ENCODE results near the gene OR2T11.
"Not testable (repeated sequence)": the region's sequence is repeated elsewhere in the genome, so short reads cannot be mapped to it uniquely, and the experiment has no call there.

DNA sequence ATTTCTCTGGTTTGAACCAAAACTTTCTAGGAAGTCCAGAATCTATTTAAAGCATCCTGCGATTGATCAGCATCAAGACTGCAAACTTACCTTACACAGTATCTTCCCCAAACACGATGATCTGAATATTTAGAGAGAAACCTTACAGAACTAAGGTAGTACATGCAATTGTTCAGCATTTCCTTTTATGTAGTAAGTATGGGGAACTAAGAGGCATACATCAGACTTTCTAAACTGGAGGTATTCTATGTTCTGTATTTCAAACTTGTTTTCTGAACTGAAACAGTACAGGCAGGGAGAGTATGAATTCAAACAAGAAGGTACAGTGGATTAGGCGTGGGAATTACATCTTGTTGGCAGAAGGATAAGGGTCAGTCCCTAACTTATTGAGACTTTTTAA lies 20.5 kb upstream of the OR2T11 start, which contains the start of gene OR2T27:
- not testable (repeated sequence) for TF ChIP-seq EZH2phosphoT487, CTCF, EZH2 (IDR thresholded peaks at IDR 0.05)

Data from neural progenitor cell (in vitro differentiated cells).